Prostate gland (tissue), 2 donors: ENCODE data around the gene ASIC4. TPM values are rescaled to one million over a fixed set of nuclear protein-coding genes. Genes with fewer than 3 reads are reported as not detected.

Experiments
- DNase-seq: peaks from one replicate; pipeline ENCODE4 v3.0.0-alpha.2; 2019; ENCODE audit warnings: low spot score
- H3K27ac ChIP-seq, 2 donors: fragments of 200-600 bp; sonication (generic); 2 replicates each; pipeline ENCODE4 v1.5.1; 2017 to 2019
- H3K27me3 ChIP-seq: fragments of 200-600 bp; sonication (generic); replicated peaks from 2 replicates; pipeline ENCODE4 v1.5.1; 2019; ENCODE audit not compliant: insufficient read depth
- H3K36me3 ChIP-seq, 2 donors: fragments of 200-600 bp; sonication (generic); 1 replicate in 1 of 2; 2 replicates in 1 of 2; pipeline versions ENCODE4 v1.5.1 to v1.8.1; 2017 to 2019
- H3K4me1 ChIP-seq: fragments of 200-600 bp; sonication (generic); replicated peaks from 2 replicates; pipeline ENCODE4 v1.5.1; 2019
- H3K4me3 ChIP-seq, 2 donors: fragments of 200-600 bp; sonication (generic); 2 replicates each; pipeline ENCODE4 v1.5.1; 2017 to 2019
- H3K9me3 ChIP-seq: fragments of 200-600 bp; sonication (generic); 2 replicates; pipeline ENCODE4 v1.5.1; 2017
- POLR2A ChIP-seq: fragments of 450-650 bp; IDR thresholded peaks from one replicate; pipeline ENCODE4 v1.6.1; 2016; ENCODE audit warnings: antibody characterized with exemption, mild to moderate bottlenecking
- POLR2AphosphoS5 ChIP-seq: sonication (generic); formaldehyde crosslinking; IDR thresholded peaks from one replicate; pipeline ENCODE4 v1.6.1; 2017; ENCODE audit warnings: antibody characterized with exemption
- WGBS: methylation state at CpG from one replicate; pipeline ENCODE4 v1.1.5; 2018; 5-methylcytosine and 5-hydroxymethylcytosine counted together
- intact Hi-C: fragments of 100-400 bp; cut with DNase I; formaldehyde crosslinking; loops from one replicate; pipeline ENCODE4 v1.14.2; 2022
- total RNA-seq, 2 donors: library from RNA; depleted of rRNA; stranded (reverse); fragments of >200 nt; gene quantifications; one replicate each; pipeline ENCODE4 v1.1.0, GENCODE V29; 2016
- TF ChIP-seq, protein P1 (sequence below), 4 experiments: fragments of 200-600 bp in 2 of 4; fragments of 450-650 bp in 2 of 4; sonication (generic) in 2 of 4; IDR thresholded peaks; 1 replicate in 3 of 4; 2 replicates in 1 of 4; pipeline ENCODE4 v1.5.1; 2016 to 2019; ENCODE audit warnings: antibody characterized with exemption in 4 of 4, mild to moderate bottlenecking in 2 of 4, moderate library complexity in 2 of 4

ASIC4 gene
- total RNA-seq, 2 donors from 2014 or later, result 0.09 to 0.45 TPM

DNA sequence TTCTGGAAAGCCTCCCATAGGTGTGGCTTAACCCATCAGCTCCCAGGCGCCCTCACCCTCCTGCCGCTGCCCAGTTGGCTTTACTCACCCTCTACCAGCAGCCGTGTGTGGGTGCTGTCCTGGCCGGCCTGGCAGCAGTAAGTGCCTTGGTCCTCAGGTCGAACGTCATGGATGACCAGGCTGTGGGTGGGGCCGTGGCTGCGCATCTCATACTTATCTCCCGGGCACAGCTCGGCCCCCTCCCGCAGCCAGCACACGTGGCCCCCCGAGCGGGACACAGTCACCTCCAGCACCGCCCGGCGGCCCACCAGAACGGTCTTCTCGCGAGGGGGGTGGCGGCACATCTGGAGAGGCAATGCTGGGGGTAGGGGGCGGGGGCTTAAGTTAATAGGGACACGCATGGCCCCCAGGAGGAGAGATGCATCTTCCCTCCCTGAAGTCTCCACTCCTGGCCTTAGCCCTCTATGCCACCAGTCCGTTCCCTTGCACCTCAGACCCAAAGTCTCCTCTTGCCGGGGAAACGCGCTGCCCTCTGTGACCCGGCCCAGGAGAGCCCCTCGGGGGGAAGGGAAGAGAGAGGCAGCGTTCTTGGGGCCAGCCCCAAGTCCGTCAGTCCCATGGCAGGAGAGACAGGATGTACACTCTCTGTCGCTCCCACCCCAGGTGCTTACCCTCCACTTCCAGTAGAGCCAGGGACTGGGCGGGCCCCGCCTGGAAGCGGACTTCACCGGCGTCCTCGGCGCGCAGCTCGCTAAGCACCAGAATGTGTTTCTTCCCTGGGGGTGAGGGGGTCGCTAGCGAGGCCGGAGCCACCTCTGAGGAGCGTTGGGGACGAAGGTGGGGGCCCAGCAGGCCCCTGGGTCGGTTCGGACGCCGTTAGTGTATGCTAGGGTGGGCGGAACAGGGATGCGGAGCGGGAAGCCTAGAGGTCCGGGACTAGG is 37.4 kb downstream of the ASIC4 start:
- DNase-seq, result no peak
- H3K27ac ChIP-seq, result peak overlapping the region; percentile 77 to 81
- 9% methylated on average over 48 of the region's 54 CpGs for WGBS
- peak overlapping the region; percentile 50 to 66 for H3K4me3 ChIP-seq
- H3K27me3 ChIP-seq, result no peaks in the 10 kb centered on the region
- peaks cover 11% of the 10 kb centered on the region for H3K4me1 ChIP-seq
- intact Hi-C loops, result no loop called here
- no peaks in the 10 kb centered on the region for H3K9me3 ChIP-seq
- no peak for TF ChIP-seq POLR2AphosphoS5
- TF ChIP-seq, protein P1, sequence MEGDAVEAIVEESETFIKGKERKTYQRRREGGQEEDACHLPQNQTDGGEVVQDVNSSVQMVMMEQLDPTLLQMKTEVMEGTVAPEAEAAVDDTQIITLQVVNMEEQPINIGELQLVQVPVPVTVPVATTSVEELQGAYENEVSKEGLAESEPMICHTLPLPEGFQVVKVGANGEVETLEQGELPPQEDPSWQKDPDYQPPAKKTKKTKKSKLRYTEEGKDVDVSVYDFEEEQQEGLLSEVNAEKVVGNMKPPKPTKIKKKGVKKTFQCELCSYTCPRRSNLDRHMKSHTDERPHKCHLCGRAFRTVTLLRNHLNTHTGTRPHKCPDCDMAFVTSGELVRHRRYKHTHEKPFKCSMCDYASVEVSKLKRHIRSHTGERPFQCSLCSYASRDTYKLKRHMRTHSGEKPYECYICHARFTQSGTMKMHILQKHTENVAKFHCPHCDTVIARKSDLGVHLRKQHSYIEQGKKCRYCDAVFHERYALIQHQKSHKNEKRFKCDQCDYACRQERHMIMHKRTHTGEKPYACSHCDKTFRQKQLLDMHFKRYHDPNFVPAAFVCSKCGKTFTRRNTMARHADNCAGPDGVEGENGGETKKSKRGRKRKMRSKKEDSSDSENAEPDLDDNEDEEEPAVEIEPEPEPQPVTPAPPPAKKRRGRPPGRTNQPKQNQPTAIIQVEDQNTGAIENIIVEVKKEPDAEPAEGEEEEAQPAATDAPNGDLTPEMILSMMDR (IDR thresholded peaks at IDR 0.05), result no peak
- TF ChIP-seq POLR2A, result no peak
- no peaks in the 10 kb centered on the region for H3K36me3 ChIP-seq

DNA sequence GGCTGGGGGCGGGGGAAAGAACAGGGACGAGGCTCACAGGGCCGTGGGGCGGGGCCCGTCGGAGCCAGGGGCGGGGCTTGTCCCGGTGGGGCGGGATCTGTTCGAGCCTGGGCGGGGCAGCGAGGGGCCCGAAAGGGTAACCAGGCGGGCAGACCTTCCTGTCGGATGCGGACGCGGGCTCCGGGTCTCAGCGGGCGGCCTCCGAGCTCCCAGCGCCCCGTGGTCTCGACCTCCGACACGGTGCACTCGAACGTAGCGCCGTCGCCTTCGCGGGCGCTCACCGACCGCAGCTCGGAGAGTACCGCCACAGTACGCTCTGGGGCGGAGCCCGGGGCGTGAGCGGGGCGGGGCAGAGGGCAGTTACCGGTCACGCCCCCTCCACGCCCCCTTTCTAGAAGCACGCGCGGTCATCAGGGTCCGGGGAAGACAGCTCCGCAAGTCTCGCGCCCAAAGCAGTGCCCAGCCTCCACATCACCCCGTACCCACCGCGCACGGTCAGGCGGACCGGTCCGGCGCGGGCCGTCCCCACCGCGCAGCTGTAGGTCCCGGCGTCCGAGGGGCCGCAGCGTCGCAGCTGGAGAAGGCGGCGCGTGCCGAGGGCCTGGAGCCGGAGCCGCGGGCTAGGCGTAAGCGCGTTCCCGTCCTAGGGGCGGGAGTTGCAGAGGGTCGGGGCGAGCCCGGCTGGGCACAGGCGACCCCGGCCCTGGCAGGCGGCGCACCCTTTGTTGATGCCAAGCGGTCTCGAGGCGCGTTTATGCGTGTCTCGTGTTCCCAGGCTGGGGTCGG is 38.3 kb downstream of the ASIC4 start:
- H3K27me3 ChIP-seq, result no peaks in the 10 kb centered on the region
- peaks cover 11% of the 10 kb centered on the region for H3K4me1 ChIP-seq
- WGBS, result under 1% methylated on average over 50 of the region's 99 CpGs
- H3K4me3 ChIP-seq, result peak overlapping the region; percentile 50 to 66
- peak; percentile 75 for TF ChIP-seq POLR2AphosphoS5
- peak; percentile 44 for TF ChIP-seq POLR2A
- TF ChIP-seq, protein P1 (IDR thresholded peaks at IDR 0.05), result no peak
- peak overlapping the region; percentile 77 to 81 for H3K27ac ChIP-seq
- H3K9me3 ChIP-seq, result no peaks in the 10 kb centered on the region
- intact Hi-C loops, result no loop called here
- peak; percentile 87 for DNase-seq
- H3K36me3 ChIP-seq, result no peaks in the 10 kb centered on the region

DNA sequence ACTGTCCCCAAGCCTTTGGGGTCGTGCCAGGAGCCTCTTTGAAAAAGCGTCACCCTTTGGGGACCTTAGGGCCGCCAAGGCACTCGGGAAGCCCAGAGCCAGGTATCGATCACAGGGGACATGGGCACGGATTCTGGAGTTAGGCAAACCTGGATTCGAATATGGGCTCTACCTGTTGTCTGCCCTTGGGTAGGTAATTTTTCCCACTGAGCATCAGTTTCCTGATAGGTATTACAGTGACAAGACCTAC is 38.8 kb downstream of the ASIC4 start:
- Histone ChIP-seq H3K36me3 (no peaks in the 10 kb centered on the region), H3K27ac (peak overlapping the region; percentile 77 to 81), H3K9me3 (no peaks in the 10 kb centered on the region), H3K4me1 (peaks cover 11% of the 10 kb centered on the region), H3K27me3 (no peaks in the 10 kb centered on the region), H3K4me3 (peak overlapping the region; percentile 50 to 66)
- DNase-seq, result no peak
- intact Hi-C loops, result no loop called here
- WGBS, result 19% methylated on average over 7 of the region's 7 CpGs
- TF ChIP-seq POLR2AphosphoS5 (no peak), POLR2A (no peak)
- TF ChIP-seq, protein P1 (IDR thresholded peaks at IDR 0.05), result no peak

DNA sequence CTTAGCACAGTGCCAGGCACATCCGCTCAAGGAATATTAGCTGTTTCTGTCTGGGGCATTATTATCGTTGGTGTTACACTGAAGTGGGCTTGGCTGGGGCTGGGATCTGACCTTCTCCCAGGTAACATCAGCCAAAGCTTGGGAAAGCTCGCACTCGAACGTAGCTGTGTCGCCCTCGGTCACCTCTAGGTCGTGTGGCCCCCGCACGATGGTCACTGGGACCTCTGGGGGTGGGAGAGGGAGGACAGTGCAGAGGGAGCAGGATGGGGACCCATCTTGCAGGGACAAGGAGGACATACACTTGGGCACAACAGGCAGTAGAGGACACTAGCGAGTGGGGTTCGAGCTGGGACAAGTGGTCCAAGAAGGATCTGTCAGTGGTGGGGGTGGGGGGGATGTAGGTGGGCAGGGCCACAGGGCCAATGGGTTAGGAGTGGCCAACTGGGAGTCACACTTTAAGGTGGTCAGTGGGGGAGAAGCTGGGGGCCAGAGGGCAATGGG is 39.2 kb downstream of the ASIC4 start:
- Histone ChIP-seq H3K4me1 (peaks cover 11% of the 10 kb centered on the region), H3K27me3 (no peaks in the 10 kb centered on the region), H3K36me3 (no peaks in the 10 kb centered on the region), H3K9me3 (no peaks in the 10 kb centered on the region), H3K27ac (no peak overlapping the region), H3K4me3 (no peak overlapping the region)
- no peak for DNase-seq
- intact Hi-C loops, result no loop called here
- 74% methylated on average over 12 of the region's 12 CpGs for WGBS
- TF ChIP-seq, protein P1 (IDR thresholded peaks at IDR 0.05), result no peak
- no peak for TF ChIP-seq POLR2A
- TF ChIP-seq POLR2AphosphoS5, result no peak
